Natural killer cell (primary cell): ENCODE measurements around the gene GRAMD2B. TPM values are rescaled to one million over a fixed set of nuclear protein-coding genes. Genes with fewer than 3 reads are reported as not detected.

Experiments
- ATAC-seq, 3 donors: fragments of 150-1000 bp in 2 of 3; fragments of 200-7000 bp in 1 of 3; cut with Tn5 transposase; 1 replicate in 1 of 3; 2 replicates in 2 of 3; pipeline ENCODE4 v1.10.0; 2021; ENCODE audit warnings: mild to moderate bottlenecking in 2 of 3, moderate library complexity in 2 of 3
- DNase-seq, 2 donors: peaks; one replicate each; pipeline versions ENCODE4 v3.0.0 to v3.0.0-alpha.2; 2013 to 2021; ENCODE audit warnings: mixed read lengths in 1 of 2
- H3K27ac ChIP-seq: one replicate; pipeline ENCODE4 v1.5.1; 2013; ENCODE audit warnings: mild to moderate bottlenecking, low read length
- H3K27me3 ChIP-seq: one replicate; pipeline ENCODE4 v1.6.1; 2013; ENCODE audit warnings: low read length; ENCODE audit not compliant: control insufficient read depth, insufficient read depth
- H3K36me3 ChIP-seq: one replicate; pipeline ENCODE4 v1.6.1; 2013; ENCODE audit warnings: low read length; ENCODE audit not compliant: control insufficient read depth, insufficient read depth
- H3K4me1 ChIP-seq: one replicate; pipeline ENCODE4 v1.6.1; 2013; ENCODE audit warnings: low read length; ENCODE audit not compliant: control insufficient read depth, insufficient read depth
- H3K4me3 ChIP-seq: one replicate; pipeline ENCODE4 v1.5.1; 2013; ENCODE audit warnings: low read length
- H3K9me3 ChIP-seq: one replicate; pipeline ENCODE4 v1.6.1; 2013; ENCODE audit warnings: low read length; ENCODE audit not compliant: control insufficient read depth, insufficient read depth
- H3K27ac Mint-ChIP-seq, 2 donors: one replicate each; pipeline ENCODE4 v1.8.0; 2022; ENCODE audit warnings: mild to moderate bottlenecking in 2 of 2, mixed read lengths in 2 of 2, moderate library complexity in 1 of 2
- H3K27me3 Mint-ChIP-seq, 2 donors: one replicate each; pipeline ENCODE4 v1.8.0; 2022; ENCODE audit warnings: low read depth in 2 of 2, mixed read lengths in 2 of 2
- H3K36me3 Mint-ChIP-seq: one replicate; pipeline ENCODE4 v1.8.0; 2022; ENCODE audit warnings: mixed read lengths
- H3K4me1 Mint-ChIP-seq, 2 donors: one replicate each; pipeline ENCODE4 v1.8.0; 2022; ENCODE audit warnings: mixed read lengths in 2 of 2
- H3K4me3 Mint-ChIP-seq: one replicate; pipeline ENCODE4 v1.8.0; 2022; ENCODE audit warnings: mild to moderate bottlenecking, moderate library complexity, mixed read lengths
- H3K9me3 Mint-ChIP-seq, 2 donors: one replicate each; pipeline ENCODE4 v1.8.0; 2022; ENCODE audit warnings: mixed read lengths in 2 of 2
- whole genome bisulfite sequencing: methylation state at CpG from one replicate; pipeline ENCODE4 v1.1.7; 2013; ENCODE audit warnings: missing lambda C conversion rate; ENCODE audit not compliant: insufficient coverage; 5-methylcytosine and 5-hydroxymethylcytosine counted together
- intact Hi-C: fragments of 100-400 bp; cut with micrococcal nuclease; formaldehyde crosslinking; loops from one replicate; pipeline ENCODE4 v1.14.2; 2022
- total RNA-seq, 4 donors: library from RNA; stranded (reverse); fragments of 120-200 nt in 1 of 4; gene quantifications; one replicate each; pipeline versions ENCODE4 v1.2.3 to v1.2.4, GENCODE V29; 2013 to 2022
- TF ChIP-seq, protein P1 (sequence below): fragments of 200-600 bp; IDR thresholded peaks from one replicate; pipeline ENCODE4 v1.8.0; 2022; ENCODE audit warnings: antibody characterized with exemption

GRAMD2B gene
- total RNA-seq, 3 donors from 2014 or later (not counting 1 experiment from before 2014, with no cell fraction given), result 9.2 to 15.4 (median 10.0) TPM

DNA sequence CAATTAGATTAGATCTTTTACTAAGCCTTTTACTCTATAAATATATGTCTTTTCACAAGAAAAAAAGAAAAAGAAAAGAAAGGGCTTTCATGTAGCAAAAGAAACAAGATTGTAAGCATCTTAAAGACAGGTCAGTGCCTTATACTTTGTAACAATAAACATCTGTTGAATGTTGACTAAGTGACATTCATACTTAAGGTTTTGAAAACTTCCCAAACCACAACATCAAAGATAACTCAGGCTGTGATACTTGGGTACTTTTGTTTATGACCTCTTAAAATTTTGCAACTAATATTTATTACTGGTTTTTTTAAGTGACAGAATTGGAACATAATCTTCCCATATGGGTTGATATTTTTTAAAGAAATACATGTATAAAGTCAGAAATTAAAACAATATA, 7.4 kb downstream of the GRAMD2B start:
- H3K36me3 ChIP-seq, result no peaks in the 10 kb centered on the region
- H3K4me1 ChIP-seq, result no peaks in the 10 kb centered on the region
- no peaks in the 10 kb centered on the region for H3K36me3 Mint-ChIP-seq
- H3K27ac ChIP-seq, result no peak overlapping the region
- H3K27me3 ChIP-seq, result no peaks in the 10 kb centered on the region
- no peak overlapping the region for H3K4me3 ChIP-seq
- no peak overlapping the region for H3K4me3 Mint-ChIP-seq
- DNase-seq (no peak), ATAC-seq (no peak)
- TF ChIP-seq, protein P1, sequence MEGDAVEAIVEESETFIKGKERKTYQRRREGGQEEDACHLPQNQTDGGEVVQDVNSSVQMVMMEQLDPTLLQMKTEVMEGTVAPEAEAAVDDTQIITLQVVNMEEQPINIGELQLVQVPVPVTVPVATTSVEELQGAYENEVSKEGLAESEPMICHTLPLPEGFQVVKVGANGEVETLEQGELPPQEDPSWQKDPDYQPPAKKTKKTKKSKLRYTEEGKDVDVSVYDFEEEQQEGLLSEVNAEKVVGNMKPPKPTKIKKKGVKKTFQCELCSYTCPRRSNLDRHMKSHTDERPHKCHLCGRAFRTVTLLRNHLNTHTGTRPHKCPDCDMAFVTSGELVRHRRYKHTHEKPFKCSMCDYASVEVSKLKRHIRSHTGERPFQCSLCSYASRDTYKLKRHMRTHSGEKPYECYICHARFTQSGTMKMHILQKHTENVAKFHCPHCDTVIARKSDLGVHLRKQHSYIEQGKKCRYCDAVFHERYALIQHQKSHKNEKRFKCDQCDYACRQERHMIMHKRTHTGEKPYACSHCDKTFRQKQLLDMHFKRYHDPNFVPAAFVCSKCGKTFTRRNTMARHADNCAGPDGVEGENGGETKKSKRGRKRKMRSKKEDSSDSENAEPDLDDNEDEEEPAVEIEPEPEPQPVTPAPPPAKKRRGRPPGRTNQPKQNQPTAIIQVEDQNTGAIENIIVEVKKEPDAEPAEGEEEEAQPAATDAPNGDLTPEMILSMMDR, result no peak
- H3K4me1 Mint-ChIP-seq, result peaks cover 7 to 10% of the 10 kb centered on the region in 2 donors
- no peak overlapping the region for H3K27ac Mint-ChIP-seq
- no peaks in the 10 kb centered on the region for H3K9me3 ChIP-seq
- H3K27me3 Mint-ChIP-seq, result no peaks in the 10 kb centered on the region
- intact Hi-C loops, result no loop called here
- no peaks in the 10 kb centered on the region for H3K9me3 Mint-ChIP-seq

DNA sequence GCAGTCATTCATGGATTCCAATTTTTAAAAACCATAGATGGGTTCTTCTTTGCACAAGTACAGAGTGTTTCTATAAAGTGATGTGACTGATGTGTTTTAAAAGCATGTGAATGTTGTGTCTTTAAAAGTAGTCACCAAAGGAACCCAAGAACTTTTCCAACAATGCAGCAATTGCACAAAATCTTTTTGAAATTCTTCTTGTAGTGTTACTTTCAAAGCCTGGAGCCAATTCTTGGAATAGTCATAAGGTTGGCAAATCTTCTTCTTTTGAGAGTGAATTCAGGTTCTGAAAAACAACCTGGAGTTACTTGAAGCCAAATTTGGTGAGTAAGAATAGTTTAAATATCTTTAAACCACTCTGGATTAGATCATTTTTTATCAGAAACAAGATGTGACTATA, 10.5 kb downstream of the GRAMD2B start:
- Mint-ChIP-seq H3K4me1 (peaks cover 24 to 28% of the 10 kb centered on the region in 2 donors), H3K27ac (no peak overlapping the region), H3K36me3 (no peaks in the 10 kb centered on the region), H3K4me3 (no peak overlapping the region), H3K9me3 (no peaks in the 10 kb centered on the region), H3K27me3 (no peaks in the 10 kb centered on the region)
- Histone ChIP-seq H3K4me3 (no peak overlapping the region), H3K4me1 (peaks cover 4% of the 10 kb centered on the region), H3K9me3 (no peaks in the 10 kb centered on the region), H3K27ac (no peak overlapping the region), H3K36me3 (no peaks in the 10 kb centered on the region), H3K27me3 (no peaks in the 10 kb centered on the region)
- intact Hi-C loops, result no loop called here
- ATAC-seq (no peak), DNase-seq (no peak)
- TF ChIP-seq, protein P1, result no peak

DNA sequence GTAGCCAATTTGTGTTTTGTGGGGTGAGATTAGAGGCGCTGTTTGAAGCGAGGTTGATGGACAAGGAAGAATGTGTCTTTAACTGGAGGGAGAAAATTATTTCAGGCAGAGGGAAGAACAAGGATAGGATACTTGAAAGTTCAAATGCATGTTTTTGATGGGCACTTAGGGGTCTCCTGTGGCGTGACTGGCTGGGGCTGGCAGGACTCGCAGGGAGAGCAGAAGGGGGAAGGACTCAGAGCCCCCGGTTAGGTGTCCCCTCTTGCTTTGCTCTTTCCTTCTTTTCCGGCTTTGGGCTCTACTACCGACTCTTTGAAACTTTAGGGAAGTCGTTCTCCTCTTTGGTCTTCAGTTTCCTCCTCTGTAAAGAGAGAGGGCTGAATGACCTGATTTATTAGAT, 12.1 kb downstream of the GRAMD2B start:
- 80% methylated on average over 8 of the region's 8 CpGs for WGBS
- Mint-ChIP-seq H3K9me3 (no peaks in the 10 kb centered on the region), H3K4me3 (no peak overlapping the region), H3K36me3 (no peaks in the 10 kb centered on the region), H3K27ac (no peak overlapping the region), H3K27me3 (no peaks in the 10 kb centered on the region), H3K4me1 (peaks cover 23 to 26% of the 10 kb centered on the region in 2 donors)
- H3K27ac ChIP-seq, result no peak overlapping the region
- DNase-seq (no peak), ATAC-seq (no peak)
- TF ChIP-seq, protein P1, result no peak
- no peak overlapping the region for H3K4me3 ChIP-seq
- peaks cover 4% of the 10 kb centered on the region for H3K4me1 ChIP-seq
- H3K9me3 ChIP-seq, result no peaks in the 10 kb centered on the region
- H3K27me3 ChIP-seq, result no peaks in the 10 kb centered on the region
- intact Hi-C loops, result no loop called here
- H3K36me3 ChIP-seq, result no peaks in the 10 kb centered on the region

DNA sequence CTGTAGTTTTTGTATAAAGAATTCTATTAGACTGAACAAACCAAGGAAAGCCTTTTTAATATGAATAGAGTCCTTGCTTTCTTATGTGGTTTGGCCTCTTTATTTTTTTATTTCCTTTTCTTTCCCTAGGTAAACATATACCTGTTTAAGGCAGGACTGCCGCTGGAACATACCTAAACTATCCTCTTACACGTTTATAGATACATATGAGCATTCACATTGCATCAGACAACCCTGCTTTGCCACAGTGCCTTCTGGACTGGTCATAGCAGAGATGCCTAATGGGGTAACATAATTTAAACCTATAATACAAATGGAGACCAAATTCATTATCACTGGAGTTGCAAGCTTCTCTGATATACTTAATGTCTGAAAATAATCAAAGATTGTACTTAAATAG, 12.5 kb downstream of the GRAMD2B start:
- no peaks in the 10 kb centered on the region for H3K27me3 Mint-ChIP-seq
- H3K27ac Mint-ChIP-seq, result no peak overlapping the region
- Histone ChIP-seq H3K4me1 (peaks cover 4% of the 10 kb centered on the region), H3K9me3 (no peaks in the 10 kb centered on the region), H3K36me3 (no peaks in the 10 kb centered on the region), H3K4me3 (no peak overlapping the region), H3K27ac (no peak overlapping the region), H3K27me3 (no peaks in the 10 kb centered on the region)
- DNase-seq (no peak), ATAC-seq (no peak)
- no peaks in the 10 kb centered on the region for H3K36me3 Mint-ChIP-seq
- H3K9me3 Mint-ChIP-seq, result no peaks in the 10 kb centered on the region
- WGBS, result 100% methylated on average over 2 of the region's 2 CpGs
- H3K4me3 Mint-ChIP-seq, result no peak overlapping the region
- intact Hi-C loops, result no loop called here
- TF ChIP-seq, protein P1, result no peak
- H3K4me1 Mint-ChIP-seq, result peaks cover 23 to 26% of the 10 kb centered on the region in 2 donors
